ENCODE results near the gene NXNL2.
A peak's percentile ranks its signal among the peaks of the same experiment; 100 is the strongest.

NXNL2 gene

DNA sequence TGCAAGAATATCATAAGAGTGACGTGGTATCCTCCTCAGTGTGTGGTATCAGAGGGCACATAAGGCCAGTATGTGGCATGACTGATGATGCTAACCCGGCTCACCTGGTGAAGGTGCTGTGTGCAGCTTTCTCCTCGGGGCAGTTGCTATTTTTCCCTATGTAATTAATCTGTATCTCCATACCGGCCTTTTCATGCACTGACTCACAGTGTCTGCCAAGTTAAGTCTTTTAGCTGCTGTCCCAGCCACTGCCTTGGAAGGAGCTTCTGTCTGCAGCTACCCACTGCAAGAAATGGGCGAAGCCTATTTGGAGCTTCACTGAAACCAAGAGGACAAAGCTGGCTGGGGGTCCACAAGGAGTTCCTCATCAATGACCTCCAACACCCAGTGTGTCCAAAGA is 46.0 kb downstream of the NXNL2 start:
- DNase-seq: no peak

DNA sequence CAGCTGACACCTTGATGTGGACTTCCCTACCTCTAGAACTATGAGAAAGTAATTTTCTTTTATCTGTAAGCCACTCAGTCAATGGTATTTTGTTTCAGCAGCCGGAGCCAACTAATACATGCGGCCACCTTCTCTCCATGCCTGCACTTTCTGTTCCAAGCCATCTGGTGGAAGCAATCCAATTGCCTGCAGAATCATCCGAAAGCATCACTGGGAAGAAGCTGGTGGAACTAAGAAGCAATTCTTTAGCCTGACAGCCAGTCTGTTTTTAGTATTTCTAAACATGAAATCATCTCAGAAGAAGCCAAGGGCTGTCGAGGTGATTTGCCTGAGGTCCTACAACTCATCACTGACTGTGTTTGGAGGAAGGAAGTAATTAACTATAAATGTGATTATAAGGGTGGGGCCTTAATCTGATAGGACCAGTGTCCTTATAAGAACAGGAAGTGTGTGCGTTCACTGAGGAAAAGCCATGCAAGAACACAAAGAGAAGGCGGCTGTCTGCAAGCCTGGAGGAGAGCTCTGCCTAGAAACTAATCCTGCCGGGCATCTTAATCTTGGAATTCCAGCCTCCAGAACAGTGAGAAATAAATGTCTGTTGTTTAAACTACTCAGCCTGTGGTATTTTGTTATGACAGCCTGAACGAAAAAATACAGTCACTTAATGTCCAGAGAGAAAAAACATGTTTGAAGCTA is 49.1 kb downstream of the NXNL2 start:
- DNase-seq: no peak

DNA sequence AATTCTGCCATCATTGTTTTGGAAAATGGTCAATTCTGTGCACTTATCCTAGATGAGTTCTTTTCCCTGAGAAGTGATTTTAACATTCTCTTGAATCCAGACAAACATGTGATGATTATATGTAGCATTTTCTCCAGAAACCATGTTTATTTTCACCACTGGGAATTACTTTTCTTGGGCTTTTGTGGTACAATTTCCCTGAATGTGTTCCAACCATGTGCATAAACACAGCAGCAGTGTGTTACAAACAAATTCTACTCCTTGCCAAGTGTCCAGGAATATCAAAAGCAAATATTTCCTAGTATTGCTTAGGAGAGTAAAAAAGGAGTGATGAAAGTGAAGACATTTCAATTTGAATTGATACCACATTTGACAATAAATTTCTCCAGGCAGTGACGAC is 50.4 kb downstream of the NXNL2 start:
- no peak for DNase-seq

DNA sequence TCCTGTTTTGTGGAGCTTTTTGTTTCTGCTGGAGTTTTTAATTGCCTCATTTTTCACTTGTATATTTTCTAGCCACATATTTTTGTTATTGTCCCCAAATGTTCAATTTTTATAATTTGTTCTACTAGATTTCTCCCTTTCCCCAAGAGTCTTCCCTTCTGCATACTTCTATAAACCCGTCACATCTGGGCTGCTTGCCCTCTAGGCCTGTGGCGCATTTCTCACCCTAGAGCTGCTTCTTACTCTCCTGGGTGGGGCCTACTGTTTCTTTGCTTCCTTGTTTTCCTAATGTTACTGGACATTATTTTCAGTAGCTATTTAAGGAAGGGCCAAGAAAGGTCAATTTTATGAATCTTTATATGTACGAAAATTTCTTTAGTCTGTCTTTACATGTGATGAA is 51.5 kb downstream of the NXNL2 start:
- no peak for DNase-seq

DNA sequence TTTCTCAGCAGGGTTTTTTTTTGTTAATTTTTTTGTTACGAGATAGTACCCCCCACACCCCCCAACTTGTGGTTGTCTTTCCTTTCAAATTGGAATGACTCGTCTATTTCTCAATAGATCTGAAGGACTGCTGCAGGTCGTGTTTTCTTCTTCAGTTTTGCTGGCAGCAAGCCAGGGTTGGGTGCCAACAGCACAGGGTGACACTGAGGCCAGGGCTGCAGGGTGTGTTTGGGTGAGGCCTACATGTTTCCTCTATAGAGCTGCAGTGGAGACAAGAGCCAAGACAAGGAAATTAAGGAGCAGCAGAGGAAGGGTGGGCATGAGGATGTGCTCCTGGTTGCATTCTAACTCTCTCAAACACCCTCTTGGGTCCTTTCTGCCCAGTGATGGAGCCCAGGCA is 52.2 kb downstream of the NXNL2 start:
- no peak for DNase-seq

DNA sequence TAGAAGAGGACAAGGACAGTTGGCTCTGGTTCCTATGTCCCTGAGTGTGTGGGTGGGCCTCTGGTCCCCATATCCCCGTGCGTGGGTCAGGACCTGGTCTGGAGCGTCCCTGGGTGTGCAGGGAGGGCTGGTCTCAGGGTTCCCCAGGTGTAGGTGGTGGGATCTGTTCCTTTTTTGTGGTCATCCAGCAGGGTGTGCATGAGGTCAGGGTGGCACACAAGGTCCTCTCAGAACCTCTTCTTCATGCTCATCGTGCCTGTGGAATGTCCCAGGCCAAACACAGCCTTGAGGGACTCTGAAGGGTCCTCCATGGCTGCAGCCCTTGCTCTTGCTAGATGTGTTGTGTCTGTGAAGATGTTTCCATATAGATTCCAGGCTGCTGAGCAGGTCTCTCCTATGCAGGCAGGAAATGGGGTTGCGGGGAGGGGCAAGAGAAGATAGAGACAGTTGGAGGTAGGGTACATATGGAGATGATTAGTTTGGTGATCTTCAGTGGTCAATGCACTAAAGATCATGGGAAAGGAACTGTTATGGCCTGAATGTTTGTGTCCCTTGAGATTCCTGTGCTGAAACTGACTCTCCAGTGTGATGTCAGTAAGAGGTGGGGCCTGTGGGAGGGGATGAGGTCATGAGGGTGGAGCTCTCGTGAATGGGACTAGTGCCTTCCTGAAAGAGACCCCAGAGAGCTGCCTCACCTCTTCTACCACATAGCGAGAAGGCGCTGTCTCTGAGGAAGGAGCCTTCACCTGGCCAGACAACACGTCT is 53.1 kb downstream of the NXNL2 start:
- no peak for DNase-seq

DNA sequence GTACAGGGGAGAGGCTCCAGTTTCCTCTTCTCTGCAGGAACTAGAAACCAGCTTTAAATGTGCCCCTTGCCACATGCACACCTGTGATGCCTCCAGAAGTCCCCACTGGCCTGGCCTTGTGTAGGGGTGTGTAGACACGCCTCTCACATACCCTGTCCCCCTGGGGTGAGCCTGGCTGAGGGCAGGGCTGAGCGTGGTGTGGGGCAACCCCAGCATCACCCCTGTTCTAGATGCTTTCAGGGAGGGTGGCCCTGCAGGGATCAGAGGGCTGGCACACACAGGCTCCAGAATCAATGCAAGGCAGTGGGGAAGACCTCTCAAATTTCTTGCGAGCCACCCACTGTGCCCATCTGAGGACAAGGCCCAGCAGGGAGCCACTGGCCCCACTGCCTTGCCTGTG is 54.7 kb downstream of the NXNL2 start:
- no peak for DNase-seq

DNA sequence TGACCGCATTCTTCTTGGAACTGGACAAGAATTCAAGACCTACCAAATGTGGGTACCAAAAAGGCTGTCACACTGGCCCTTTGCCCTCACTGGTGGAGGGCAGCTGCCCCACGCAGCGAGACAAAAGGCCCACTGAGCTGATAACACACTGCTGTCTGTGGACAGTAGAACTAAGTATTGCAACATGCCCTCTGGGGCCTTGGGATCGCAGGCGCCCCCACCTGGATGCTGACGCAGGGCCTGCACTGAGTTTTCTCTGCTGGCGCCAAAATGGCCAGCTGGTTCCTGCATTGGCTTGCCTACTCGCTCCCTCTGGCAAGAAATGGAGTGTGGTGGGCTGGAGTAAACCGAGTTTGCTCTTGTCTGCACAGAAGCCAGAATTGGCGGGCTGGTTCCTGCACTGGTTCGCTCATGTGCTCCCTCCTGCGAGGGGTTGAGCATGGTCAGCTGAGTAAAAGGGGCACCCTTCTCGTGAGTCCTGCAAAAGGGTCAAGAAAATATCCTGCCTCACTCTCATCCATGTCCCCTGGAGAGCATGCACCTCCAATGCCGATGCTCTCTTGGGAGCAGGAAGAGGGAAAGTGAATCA is 55.7 kb downstream of the NXNL2 start:
- DNase-seq: no peak

DNA sequence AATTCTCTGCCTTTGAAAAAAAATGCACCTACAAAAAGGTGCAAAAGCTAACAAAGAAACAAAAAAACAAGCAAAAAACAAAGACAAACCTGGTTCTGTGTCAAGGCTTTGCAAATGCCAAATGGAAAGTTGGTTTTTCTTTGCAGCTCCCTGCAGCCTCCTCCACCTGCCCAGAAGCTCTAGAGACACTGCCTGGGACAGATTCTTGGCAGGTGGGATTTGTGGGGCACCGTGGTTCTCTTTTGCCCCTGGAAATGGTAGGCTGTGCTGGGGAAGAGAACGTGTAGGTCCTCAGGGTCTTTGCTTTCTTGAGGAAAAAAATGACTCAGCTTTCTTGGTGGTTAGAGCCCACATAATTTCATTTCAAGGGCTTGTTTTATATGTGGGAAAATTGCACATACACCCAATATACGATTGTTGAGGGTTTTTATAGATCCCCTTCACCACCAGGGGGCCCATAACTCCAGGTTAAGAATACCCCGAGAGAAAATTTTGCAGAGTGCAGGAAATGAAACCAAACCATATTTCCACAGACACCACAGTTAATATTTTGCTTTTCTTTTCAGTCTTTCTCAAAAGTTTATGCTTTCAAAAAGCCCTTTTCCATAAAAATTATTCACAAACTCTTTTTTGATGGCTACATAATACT is 58.7 kb downstream of the NXNL2 start:
- peak; percentile 57 for DNase-seq
